Adrenal gland (tissue), 5 donors: ENCODE data around the gene OR13F1.

ENCODE experiments used
- POLR2A ChIP-seq, 2 donors: fragments of 450-650 bp; IDR thresholded peaks; one replicate each; pipeline ENCODE4 v1.6.1; 2017; ENCODE audit warnings: antibody characterized with exemption in 2 of 2, mild to moderate bottlenecking in 2 of 2, moderate library complexity in 1 of 2
- TF ChIP-seq, protein P1 (sequence below), 6 experiments: fragments of 450-650 bp in 4 of 6; fragments of 200-600 bp in 2 of 6; sonication (generic) in 1 of 6; IDR thresholded peaks; 1 replicate in 5 of 6; 2 replicates in 1 of 6; pipeline versions ENCODE4 v1.5.1 to v1.8.0; 2016 to 2021; ENCODE audit warnings: antibody characterized with exemption in 6 of 6, mild to moderate bottlenecking in 2 of 6, moderate library complexity in 1 of 6
- donor health status: DM: no; HTN: no; CAD: no.

- TF ChIP-seq, protein P1, sequence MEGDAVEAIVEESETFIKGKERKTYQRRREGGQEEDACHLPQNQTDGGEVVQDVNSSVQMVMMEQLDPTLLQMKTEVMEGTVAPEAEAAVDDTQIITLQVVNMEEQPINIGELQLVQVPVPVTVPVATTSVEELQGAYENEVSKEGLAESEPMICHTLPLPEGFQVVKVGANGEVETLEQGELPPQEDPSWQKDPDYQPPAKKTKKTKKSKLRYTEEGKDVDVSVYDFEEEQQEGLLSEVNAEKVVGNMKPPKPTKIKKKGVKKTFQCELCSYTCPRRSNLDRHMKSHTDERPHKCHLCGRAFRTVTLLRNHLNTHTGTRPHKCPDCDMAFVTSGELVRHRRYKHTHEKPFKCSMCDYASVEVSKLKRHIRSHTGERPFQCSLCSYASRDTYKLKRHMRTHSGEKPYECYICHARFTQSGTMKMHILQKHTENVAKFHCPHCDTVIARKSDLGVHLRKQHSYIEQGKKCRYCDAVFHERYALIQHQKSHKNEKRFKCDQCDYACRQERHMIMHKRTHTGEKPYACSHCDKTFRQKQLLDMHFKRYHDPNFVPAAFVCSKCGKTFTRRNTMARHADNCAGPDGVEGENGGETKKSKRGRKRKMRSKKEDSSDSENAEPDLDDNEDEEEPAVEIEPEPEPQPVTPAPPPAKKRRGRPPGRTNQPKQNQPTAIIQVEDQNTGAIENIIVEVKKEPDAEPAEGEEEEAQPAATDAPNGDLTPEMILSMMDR (IDR thresholded peaks at IDR 0.05), result no peak
- TF ChIP-seq POLR2A (IDR thresholded peaks at IDR 0.05), result no peak
Observed at GRCh38 chr9:104527109-104527508, 23.0 kb downstream of the OR13F1 start, which contains the start of gene OR13C4.
